Measurements from ENCODE around the gene ZNF598.

Gene ZNF598

GRCh38 chr16:1993731-1994131 lies 15.9 kb downstream of the ZNF598 start:
- TF ChIP-seq EGR1 (IDR thresholded peaks at IDR 0.05) (no peak), REST (IDR thresholded peaks at IDR 0.05; ENCODE audit: low read depth) (no peak), EP300 (IDR thresholded peaks at IDR 0.05; ENCODE audit: borderline replicate concordance) (0 out of 2 replicates have a peak, but pooled peaks have one; percentile 16), USF1 (IDR thresholded peaks at IDR 0.05) (no peak), TCF12 (IDR thresholded peaks at IDR 0.05; ENCODE audit: low read depth) (0 out of 2 replicates have a peak, but pooled peaks have one; percentile 30), NFIC (IDR thresholded peaks at IDR 0.05) (peak; percentile 65), ZBTB7A (IDR thresholded peaks at IDR 0.05; ENCODE audit: low read depth) (no peak), RAD21 (IDR thresholded peaks at IDR 0.05; ENCODE audit: low read depth) (no peak), MAX (IDR thresholded peaks at IDR 0.05) (no peak), FOXM1 (IDR thresholded peaks at IDR 0.05; ENCODE audit: borderline replicate concordance, low read depth) (no peak), TEAD4 (IDR thresholded peaks at IDR 0.05) (peak; percentile 69), CEBPB (IDR thresholded peaks at IDR 0.05) (peak; percentile 56; the same call in 1 of the 2 replicates), TAF1 (IDR thresholded peaks at IDR 0.05; ENCODE audit: low read depth) (no peak), YY1 (IDR thresholded peaks at IDR 0.05; ENCODE audit: low read depth) (peak; percentile 74), CREB1 (IDR thresholded peaks at IDR 0.05; ENCODE audit: low read depth) (no peak)

GRCh38 chr16:1992704-1993317 lies 16.8 kb downstream of the ZNF598 start:
- no peak for TF ChIP-seq CEBPB (IDR thresholded peaks at IDR 0.05)
- TF ChIP-seq FOXM1 (IDR thresholded peaks at IDR 0.05; ENCODE audit: borderline replicate concordance, low read depth) = no peak
- TF ChIP-seq EGR1 (IDR thresholded peaks at IDR 0.05) = no peak
- no peak for TF ChIP-seq MAX (IDR thresholded peaks at IDR 0.05)
- no peak for TF ChIP-seq REST (IDR thresholded peaks at IDR 0.05; ENCODE audit: low read depth)
- no peak for TF ChIP-seq YY1 (IDR thresholded peaks at IDR 0.05; ENCODE audit: low read depth)
- TF ChIP-seq USF1 (IDR thresholded peaks at IDR 0.05) = no peak
- TF ChIP-seq TEAD4 (IDR thresholded peaks at IDR 0.05) = no peak
- TF ChIP-seq NFIC (IDR thresholded peaks at IDR 0.05) = no peak

GRCh38 chr16:1991948-1992703 lies 17.5 kb downstream of the ZNF598 start:
- TF ChIP-seq CREB1 (IDR thresholded peaks at IDR 0.05; ENCODE audit: low read depth) (no peak), MAX (IDR thresholded peaks at IDR 0.05) (peak; percentile 97)

- no peak for TF ChIP-seq MAX (IDR thresholded peaks at IDR 0.05)
- TF ChIP-seq EGR1 (IDR thresholded peaks at IDR 0.05) = no peak
- no peak for TF ChIP-seq TEAD4 (IDR thresholded peaks at IDR 0.05)
- no peak for TF ChIP-seq CREB1 (IDR thresholded peaks at IDR 0.05; ENCODE audit: low read depth)
- no peak for TF ChIP-seq TAF1 (IDR thresholded peaks at IDR 0.05; ENCODE audit: low read depth)
- TF ChIP-seq YY1 (IDR thresholded peaks at IDR 0.05; ENCODE audit: low read depth) = no peak
- no peak for TF ChIP-seq RAD21 (IDR thresholded peaks at IDR 0.05; ENCODE audit: low read depth)
- TF ChIP-seq CEBPB (IDR thresholded peaks at IDR 0.05) = no peak
- TF ChIP-seq ZBTB7A (IDR thresholded peaks at IDR 0.05; ENCODE audit: low read depth) = no peak
- TF ChIP-seq NFIC (IDR thresholded peaks at IDR 0.05) = no peak
- TF ChIP-seq EP300 (IDR thresholded peaks at IDR 0.05; ENCODE audit: borderline replicate concordance) = no peak
- TF ChIP-seq FOXM1 (IDR thresholded peaks at IDR 0.05; ENCODE audit: borderline replicate concordance, low read depth) = no peak
Observed at GRCh38 chr16:1991588-1991947, 18.1 kb downstream of the ZNF598 start.

GRCh38 chr16:1991135-1991551 lies 18.5 kb downstream of the ZNF598 start:
- TF ChIP-seq CREB1 (IDR thresholded peaks at IDR 0.05; ENCODE audit: low read depth) = no peak
- no peak for TF ChIP-seq NFIC (IDR thresholded peaks at IDR 0.05)
- TF ChIP-seq REST (IDR thresholded peaks at IDR 0.05; ENCODE audit: low read depth) = no peak
- TF ChIP-seq EP300 (IDR thresholded peaks at IDR 0.05; ENCODE audit: borderline replicate concordance) = no peak
- no peak for TF ChIP-seq FOXM1 (IDR thresholded peaks at IDR 0.05; ENCODE audit: borderline replicate concordance, low read depth)
- no peak for TF ChIP-seq USF1 (IDR thresholded peaks at IDR 0.05)
- no peak for TF ChIP-seq TEAD4 (IDR thresholded peaks at IDR 0.05)
- no peak for TF ChIP-seq RAD21 (IDR thresholded peaks at IDR 0.05; ENCODE audit: low read depth)
- no peak for TF ChIP-seq EGR1 (IDR thresholded peaks at IDR 0.05)
- no peak for TF ChIP-seq ZBTB7A (IDR thresholded peaks at IDR 0.05; ENCODE audit: low read depth)
- no peak for TF ChIP-seq CEBPB (IDR thresholded peaks at IDR 0.05)
